Mesenchymal stem cell (in vitro differentiated cells and primary cell): ENCODE data around the gene RIMBP2.

Source experiments
- DNase-seq: peaks from one replicate; pipeline ENCODE4 v3.0.0-alpha.2; 2013
- H2AFZ ChIP-seq: one replicate; pipeline ENCODE4 v1.6.1; 2013; ENCODE audit warnings: low read depth, mild to moderate bottlenecking, control low read depth, inconsistent platforms, low read length, moderate library complexity
- H2AK5ac ChIP-seq: 2 replicates; pipeline ENCODE4 v1.6.1; 2013; ENCODE audit warnings: low read length, moderate library complexity, mild to moderate bottlenecking, inconsistent platforms; ENCODE audit not compliant: severe bottlenecking
- H2BK120ac ChIP-seq: one replicate; pipeline ENCODE4 v1.6.1; 2013; ENCODE audit warnings: low read depth, mild to moderate bottlenecking, inconsistent platforms, low read length, moderate library complexity
- H2BK12ac ChIP-seq, 2 experiments: one replicate each; pipeline ENCODE4 v1.6.1; 2013; ENCODE audit warnings: inconsistent platforms in 2 of 2, low read length in 2 of 2, mild to moderate bottlenecking in 2 of 2, moderate library complexity in 2 of 2, control low read depth in 1 of 2
- H2BK15ac ChIP-seq: one replicate; pipeline ENCODE4 v1.6.1; 2013; ENCODE audit warnings: mild to moderate bottlenecking, low read depth, inconsistent platforms; ENCODE audit not compliant: poor library complexity, severe bottlenecking
- H2BK5ac ChIP-seq: 2 replicates; pipeline ENCODE4 v1.6.1; 2013; ENCODE audit warnings: low read depth, mild to moderate bottlenecking, low read length, control low read depth, inconsistent platforms; ENCODE audit not compliant: poor library complexity, severe bottlenecking
- H3K14ac ChIP-seq, 2 experiments: one replicate each; pipeline ENCODE4 v1.6.1; 2013; ENCODE audit warnings: inconsistent platforms in 2 of 2, low read length in 2 of 2, control low read depth in 1 of 2, mild to moderate bottlenecking in 1 of 2, moderate library complexity in 1 of 2
- H3K18ac ChIP-seq, 2 experiments: one replicate each; pipeline ENCODE4 v1.6.1; 2013; ENCODE audit warnings: inconsistent platforms in 2 of 2, low read length in 2 of 2, control low read depth in 1 of 2, low read depth in 1 of 2, mild to moderate bottlenecking in 1 of 2
- H3K23ac ChIP-seq, 2 experiments: one replicate each; pipeline ENCODE4 v1.6.1; 2013; ENCODE audit warnings: inconsistent platforms in 2 of 2, low read length in 2 of 2, mild to moderate bottlenecking in 2 of 2, moderate library complexity in 2 of 2, control low read depth in 1 of 2
- H3K27ac ChIP-seq: 2 replicates; pipeline ENCODE4 v1.5.1; 2013; ENCODE audit warnings: mild to moderate bottlenecking, moderate library complexity, low read length, control low read depth, inconsistent platforms; ENCODE audit not compliant: poor library complexity, severe bottlenecking
- H3K27me3 ChIP-seq, 2 experiments: 2 replicates each; pipeline versions ENCODE4 v1.6.1 to v1.7.0; 2013; ENCODE audit warnings: low read length in 2 of 2, mild to moderate bottlenecking in 2 of 2, moderate library complexity in 2 of 2, control low read depth in 1 of 2, inconsistent platforms in 1 of 2; ENCODE audit not compliant: control insufficient read depth in 1 of 2, insufficient read depth in 1 of 2
- H3K36me3 ChIP-seq, 2 experiments: 2 replicates each; pipeline versions ENCODE4 v1.6.1 to v1.7.0; 2013; ENCODE audit warnings: low read length in 2 of 2, control low read depth in 1 of 2, inconsistent platforms in 1 of 2, low read depth in 1 of 2, mild to moderate bottlenecking in 1 of 2; ENCODE audit not compliant: insufficient read depth in 2 of 2, control insufficient read depth in 1 of 2
- H3K4ac ChIP-seq, 2 experiments: one replicate each; pipeline ENCODE4 v1.6.1; 2013; ENCODE audit warnings: inconsistent platforms in 2 of 2, low read length in 2 of 2, mild to moderate bottlenecking in 2 of 2, moderate library complexity in 2 of 2, control low read depth in 1 of 2, low read depth in 1 of 2
- H3K4me1 ChIP-seq: 2 replicates; pipeline ENCODE4 v1.6.1; 2013; ENCODE audit warnings: low read depth, low read length, control low read depth; ENCODE audit not compliant: control insufficient read depth, insufficient read depth
- H3K4me2 ChIP-seq: 2 replicates; pipeline ENCODE4 v1.6.1; 2013; ENCODE audit warnings: low read length, mild to moderate bottlenecking, inconsistent platforms; ENCODE audit not compliant: poor library complexity, severe bottlenecking
- H3K4me3 ChIP-seq, 2 experiments: 2 replicates each; pipeline versions ENCODE4 v1.5.1 to v1.7.0; 2013; ENCODE audit warnings: low read length in 2 of 2, mild to moderate bottlenecking in 2 of 2, control low read depth in 1 of 2, low read depth in 1 of 2; ENCODE audit not compliant: insufficient read depth in 1 of 2
- H3K79me1 ChIP-seq: replicated peaks from 2 replicates; pipeline ENCODE4 v1.6.1; 2013; ENCODE audit warnings: mild to moderate bottlenecking, control low read depth, low read length, inconsistent platforms; ENCODE audit not compliant: poor library complexity, severe bottlenecking
- H3K9ac ChIP-seq: 2 replicates; pipeline ENCODE4 v1.7.0; 2013; ENCODE audit warnings: mild to moderate bottlenecking, low read length, moderate library complexity
- H3K9me3 ChIP-seq: 2 replicates; pipeline ENCODE4 v1.7.0; 2013; ENCODE audit warnings: mild to moderate bottlenecking, low read length; ENCODE audit not compliant: control insufficient read depth
- H4K8ac ChIP-seq: one replicate; pipeline ENCODE4 v1.6.1; 2013; ENCODE audit warnings: inconsistent platforms, mild to moderate bottlenecking, low read length, moderate library complexity
- H4K91ac ChIP-seq: one replicate; pipeline ENCODE4 v1.6.1; 2013; ENCODE audit warnings: mild to moderate bottlenecking, low read length, inconsistent platforms
- WGBS: methylation state at CpG from one replicate; pipeline ENCODE4 v1.1.7; 2013; ENCODE audit warnings: mixed read lengths; 5-methylcytosine and 5-hydroxymethylcytosine counted together

RIMBP2 gene

GRCh38 chr12:130427381-130427887, 288.7 kb downstream of the RIMBP2 start:
- Histone ChIP-seq H3K9me3 (no peaks in the 10 kb centered on the region), H2BK120ac (no peak overlapping the region), H2AK5ac (no peak overlapping the region), H3K4me3 (no peak overlapping the region), H3K27me3 (no peaks in the 10 kb centered on the region), H3K4me1 (no peaks in the 10 kb centered on the region), H2BK5ac (no peak overlapping the region), H3K23ac (no peak overlapping the region), H3K27ac (no peak overlapping the region), H4K8ac (no peak overlapping the region), H3K18ac (no peak overlapping the region), H3K14ac (no peak overlapping the region), H2AFZ (no peak overlapping the region), H3K4ac (no peak overlapping the region), H3K36me3 (no peaks in the 10 kb centered on the region), H3K4me2 (no peak overlapping the region), H3K79me1 (no peaks in the 10 kb centered on the region), H4K91ac (no peak overlapping the region), H2BK15ac (no peak overlapping the region), H2BK12ac (no peak overlapping the region), H3K9ac (no peak overlapping the region)
- DNase-seq, result no peak
- WGBS, result 89% methylated on average over 10 of the region's 18 CpGs

DNA sequence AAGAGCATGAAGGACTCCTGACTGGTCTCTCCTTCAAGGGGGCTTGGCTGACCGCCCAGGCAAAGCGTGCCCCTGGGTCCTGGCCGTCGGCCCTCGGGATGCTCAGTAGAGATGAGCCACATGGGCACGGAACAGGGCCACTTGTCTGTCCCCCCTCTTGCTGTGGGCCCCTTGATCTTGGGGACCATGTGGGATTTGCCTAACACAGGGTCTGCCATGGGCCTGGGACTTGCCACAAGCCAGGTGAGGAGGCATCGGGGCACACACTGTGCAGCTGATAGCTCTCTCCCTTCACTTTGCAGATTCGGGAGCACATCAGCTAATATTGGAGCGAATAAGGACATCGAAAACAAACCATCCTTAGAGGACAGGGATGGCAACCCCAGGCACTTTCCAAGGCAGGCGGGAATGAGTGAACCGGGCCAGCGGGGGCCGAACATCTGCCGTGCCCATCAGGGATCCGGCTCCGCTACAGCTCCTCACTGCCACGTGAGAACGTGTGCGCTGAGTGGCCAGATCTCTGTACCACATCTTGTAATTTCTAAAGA, 290.3 kb downstream of the RIMBP2 start:
- H2BK15ac ChIP-seq, result no peak overlapping the region
- WGBS, result 91% methylated on average over 20 of the region's 20 CpGs
- H2BK120ac ChIP-seq, result no peak overlapping the region
- no peak overlapping the region for H2BK12ac ChIP-seq
- H3K27me3 ChIP-seq, result no peaks in the 10 kb centered on the region
- H3K4me1 ChIP-seq, result no peaks in the 10 kb centered on the region
- no peak overlapping the region for H3K4me3 ChIP-seq
- DNase-seq, result no peak
- H2AFZ ChIP-seq, result no peak overlapping the region
- no peak overlapping the region for H3K23ac ChIP-seq
- no peak overlapping the region for H3K9ac ChIP-seq
- no peak overlapping the region for H4K91ac ChIP-seq
- H2BK5ac ChIP-seq, result no peak overlapping the region
- H2AK5ac ChIP-seq, result no peak overlapping the region
- no peak overlapping the region for H3K4ac ChIP-seq
- no peak overlapping the region for H3K18ac ChIP-seq
- no peak overlapping the region for H4K8ac ChIP-seq
- no peak overlapping the region for H3K27ac ChIP-seq
- no peak overlapping the region for H3K14ac ChIP-seq
- H3K79me1 ChIP-seq, result no peaks in the 10 kb centered on the region
- no peaks in the 10 kb centered on the region for H3K36me3 ChIP-seq
- H3K9me3 ChIP-seq, result no peaks in the 10 kb centered on the region
- H3K4me2 ChIP-seq, result no peak overlapping the region

- H3K23ac ChIP-seq, result no peak overlapping the region
- no peak overlapping the region for H4K8ac ChIP-seq
- 89% methylated on average over 36 of the region's 36 CpGs for WGBS
- no peak overlapping the region for H2BK15ac ChIP-seq
- no peaks in the 10 kb centered on the region for H3K4me1 ChIP-seq
- H3K4me2 ChIP-seq, result no peak overlapping the region
- H4K91ac ChIP-seq, result no peak overlapping the region
- H3K4ac ChIP-seq, result no peak overlapping the region
- H2BK12ac ChIP-seq, result no peak overlapping the region
- H3K27ac ChIP-seq, result no peak overlapping the region
- H3K9me3 ChIP-seq, result no peaks in the 10 kb centered on the region
- H3K36me3 ChIP-seq, result no peaks in the 10 kb centered on the region
- no peak overlapping the region for H3K9ac ChIP-seq
- no peak overlapping the region for H2AK5ac ChIP-seq
- H3K14ac ChIP-seq, result no peak overlapping the region
- H2BK5ac ChIP-seq, result no peak overlapping the region
- no peak overlapping the region for H2BK120ac ChIP-seq
- H3K18ac ChIP-seq, result no peak overlapping the region
- H3K27me3 ChIP-seq, result no peaks in the 10 kb centered on the region
- no peaks in the 10 kb centered on the region for H3K79me1 ChIP-seq
- no peak overlapping the region for H2AFZ ChIP-seq
- DNase-seq, result no peak
- no peak overlapping the region for H3K4me3 ChIP-seq
Measured at GRCh38 chr12:130424858-130425697, 291.0 kb downstream of the RIMBP2 start.

DNA sequence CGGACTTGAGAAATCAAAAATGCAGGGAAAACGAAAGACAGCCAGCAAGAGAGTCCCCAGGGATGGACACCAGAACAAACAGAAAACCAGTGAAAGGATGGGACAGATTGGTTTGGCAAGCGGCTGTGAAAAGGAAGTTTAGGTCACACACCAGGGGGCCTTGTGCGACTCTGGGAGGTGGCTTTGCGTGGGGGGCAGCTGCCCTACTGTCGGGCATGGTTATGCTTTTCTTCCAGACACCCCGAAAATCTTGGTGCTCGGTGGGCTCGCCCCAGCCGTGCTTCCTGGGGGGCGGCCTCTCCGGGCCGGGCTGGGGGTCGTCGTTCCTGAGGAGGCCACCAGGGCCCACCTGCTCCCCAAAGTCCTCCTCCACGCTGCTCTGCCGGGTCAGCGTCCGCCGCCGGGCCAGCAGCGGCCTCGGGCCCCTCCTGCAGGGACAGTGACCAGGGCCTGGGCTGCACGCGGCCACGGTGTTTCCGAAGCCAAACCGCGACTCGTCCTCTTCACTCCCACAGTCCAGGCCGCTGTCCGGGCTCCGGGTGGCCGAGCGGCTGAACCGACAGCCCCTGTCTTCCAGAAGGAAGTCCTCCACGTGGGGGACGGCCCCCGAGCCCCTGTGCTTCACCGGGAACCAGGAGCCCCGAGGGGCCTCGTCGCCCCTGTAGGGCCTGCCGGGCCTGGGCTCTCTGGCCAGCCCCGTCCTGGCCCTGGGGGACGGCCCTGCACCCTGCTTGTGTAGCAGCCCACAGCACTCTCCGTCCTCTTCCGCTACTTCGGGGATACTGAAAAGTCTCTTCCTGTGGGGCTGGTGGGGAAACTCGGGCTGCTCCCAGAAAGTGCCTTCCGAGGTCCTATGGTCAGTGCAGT, 291.9 kb downstream of the RIMBP2 start:
- H2BK5ac ChIP-seq, result no peak overlapping the region
- no peak overlapping the region for H2AFZ ChIP-seq
- H3K23ac ChIP-seq, result no peak overlapping the region
- WGBS, result 88% methylated on average over 51 of the region's 51 CpGs
- no peaks in the 10 kb centered on the region for H3K79me1 ChIP-seq
- no peak overlapping the region for H3K9ac ChIP-seq
- H3K4me1 ChIP-seq, result no peaks in the 10 kb centered on the region
- H3K27me3 ChIP-seq, result no peaks in the 10 kb centered on the region
- H3K27ac ChIP-seq, result no peak overlapping the region
- H3K14ac ChIP-seq, result no peak overlapping the region
- no peak overlapping the region for H2BK120ac ChIP-seq
- H3K36me3 ChIP-seq, result no peaks in the 10 kb centered on the region
- H2BK12ac ChIP-seq, result no peak overlapping the region
- H3K4me2 ChIP-seq, result no peak overlapping the region
- H4K8ac ChIP-seq, result no peak overlapping the region
- no peak overlapping the region for H3K4me3 ChIP-seq
- no peak for DNase-seq
- H2BK15ac ChIP-seq, result no peak overlapping the region
- no peak overlapping the region for H2AK5ac ChIP-seq
- H3K4ac ChIP-seq, result no peak overlapping the region
- no peak overlapping the region for H3K18ac ChIP-seq
- no peaks in the 10 kb centered on the region for H3K9me3 ChIP-seq
- no peak overlapping the region for H4K91ac ChIP-seq
